Measurements from ENCODE around the gene MITF.

Gene MITF

GRCh38 chr3:69768438-69768837 is 29.2 kb downstream of the MITF start:
- Histone ChIP-seq H3K4me3 (replicated peaks; ENCODE audit: insufficient read depth, low read length) (no peak overlapping the region), H3K27ac (replicated peaks) (no peak overlapping the region), H3K27me3 (ENCODE audit: insufficient read depth, poor library complexity, severe bottlenecking) (no peaks in the 10 kb centered on the region)
- TF ChIP-seq, protein P1, sequence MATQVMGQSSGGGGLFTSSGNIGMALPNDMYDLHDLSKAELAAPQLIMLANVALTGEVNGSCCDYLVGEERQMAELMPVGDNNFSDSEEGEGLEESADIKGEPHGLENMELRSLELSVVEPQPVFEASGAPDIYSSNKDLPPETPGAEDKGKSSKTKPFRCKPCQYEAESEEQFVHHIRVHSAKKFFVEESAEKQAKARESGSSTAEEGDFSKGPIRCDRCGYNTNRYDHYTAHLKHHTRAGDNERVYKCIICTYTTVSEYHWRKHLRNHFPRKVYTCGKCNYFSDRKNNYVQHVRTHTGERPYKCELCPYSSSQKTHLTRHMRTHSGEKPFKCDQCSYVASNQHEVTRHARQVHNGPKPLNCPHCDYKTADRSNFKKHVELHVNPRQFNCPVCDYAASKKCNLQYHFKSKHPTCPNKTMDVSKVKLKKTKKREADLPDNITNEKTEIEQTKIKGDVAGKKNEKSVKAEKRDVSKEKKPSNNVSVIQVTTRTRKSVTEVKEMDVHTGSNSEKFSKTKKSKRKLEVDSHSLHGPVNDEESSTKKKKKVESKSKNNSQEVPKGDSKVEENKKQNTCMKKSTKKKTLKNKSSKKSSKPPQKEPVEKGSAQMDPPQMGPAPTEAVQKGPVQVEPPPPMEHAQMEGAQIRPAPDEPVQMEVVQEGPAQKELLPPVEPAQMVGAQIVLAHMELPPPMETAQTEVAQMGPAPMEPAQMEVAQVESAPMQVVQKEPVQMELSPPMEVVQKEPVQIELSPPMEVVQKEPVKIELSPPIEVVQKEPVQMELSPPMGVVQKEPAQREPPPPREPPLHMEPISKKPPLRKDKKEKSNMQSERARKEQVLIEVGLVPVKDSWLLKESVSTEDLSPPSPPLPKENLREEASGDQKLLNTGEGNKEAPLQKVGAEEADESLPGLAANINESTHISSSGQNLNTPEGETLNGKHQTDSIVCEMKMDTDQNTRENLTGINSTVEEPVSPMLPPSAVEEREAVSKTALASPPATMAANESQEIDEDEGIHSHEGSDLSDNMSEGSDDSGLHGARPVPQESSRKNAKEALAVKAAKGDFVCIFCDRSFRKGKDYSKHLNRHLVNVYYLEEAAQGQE (IDR thresholded peaks at IDR 0.05; ENCODE audit: insufficient replicate concordance, low read depth): no peak
- no peak for TF ChIP-seq SPI1 (IDR thresholded peaks at IDR 0.05; ENCODE audit: borderline replicate concordance, low read depth)
- no peak for TF ChIP-seq POLR2AphosphoS5 (IDR thresholded peaks at IDR 0.05; ENCODE audit: low read depth)
- no peak for TF ChIP-seq GABPA (IDR thresholded peaks at IDR 0.05; ENCODE audit: low read depth)
- TF ChIP-seq, protein P2, sequence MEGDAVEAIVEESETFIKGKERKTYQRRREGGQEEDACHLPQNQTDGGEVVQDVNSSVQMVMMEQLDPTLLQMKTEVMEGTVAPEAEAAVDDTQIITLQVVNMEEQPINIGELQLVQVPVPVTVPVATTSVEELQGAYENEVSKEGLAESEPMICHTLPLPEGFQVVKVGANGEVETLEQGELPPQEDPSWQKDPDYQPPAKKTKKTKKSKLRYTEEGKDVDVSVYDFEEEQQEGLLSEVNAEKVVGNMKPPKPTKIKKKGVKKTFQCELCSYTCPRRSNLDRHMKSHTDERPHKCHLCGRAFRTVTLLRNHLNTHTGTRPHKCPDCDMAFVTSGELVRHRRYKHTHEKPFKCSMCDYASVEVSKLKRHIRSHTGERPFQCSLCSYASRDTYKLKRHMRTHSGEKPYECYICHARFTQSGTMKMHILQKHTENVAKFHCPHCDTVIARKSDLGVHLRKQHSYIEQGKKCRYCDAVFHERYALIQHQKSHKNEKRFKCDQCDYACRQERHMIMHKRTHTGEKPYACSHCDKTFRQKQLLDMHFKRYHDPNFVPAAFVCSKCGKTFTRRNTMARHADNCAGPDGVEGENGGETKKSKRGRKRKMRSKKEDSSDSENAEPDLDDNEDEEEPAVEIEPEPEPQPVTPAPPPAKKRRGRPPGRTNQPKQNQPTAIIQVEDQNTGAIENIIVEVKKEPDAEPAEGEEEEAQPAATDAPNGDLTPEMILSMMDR (IDR thresholded peaks at IDR 0.05; ENCODE audit: insufficient read depth, low read length): no peak
- DNase-seq (ENCODE audit: low read depth in 1 of 2, low spot score in 1 of 2): no peak

- Histone ChIP-seq H3K27ac (replicated peaks) (no peak overlapping the region), H3K4me3 (replicated peaks; ENCODE audit: insufficient read depth, low read length) (no peak overlapping the region), H3K27me3 (ENCODE audit: insufficient read depth, poor library complexity, severe bottlenecking) (no peaks in the 10 kb centered on the region)
- DNase-seq (ENCODE audit: low read depth in 1 of 2, low spot score in 1 of 2): no peak
- no peak for TF ChIP-seq POLR2AphosphoS5 (IDR thresholded peaks at IDR 0.05; ENCODE audit: low read depth)
- no peak for TF ChIP-seq GABPA (IDR thresholded peaks at IDR 0.05; ENCODE audit: low read depth)
- no peak for TF ChIP-seq SPI1 (IDR thresholded peaks at IDR 0.05; ENCODE audit: borderline replicate concordance, low read depth)
- TF ChIP-seq, protein P1 (IDR thresholded peaks at IDR 0.05; ENCODE audit: insufficient replicate concordance, low read depth): no peak
- TF ChIP-seq, protein P2 (IDR thresholded peaks at IDR 0.05; ENCODE audit: insufficient read depth, low read length): no peak
Measured at GRCh38 chr3:69770219-69770618, 31.0 kb downstream of the MITF start.

DNA sequence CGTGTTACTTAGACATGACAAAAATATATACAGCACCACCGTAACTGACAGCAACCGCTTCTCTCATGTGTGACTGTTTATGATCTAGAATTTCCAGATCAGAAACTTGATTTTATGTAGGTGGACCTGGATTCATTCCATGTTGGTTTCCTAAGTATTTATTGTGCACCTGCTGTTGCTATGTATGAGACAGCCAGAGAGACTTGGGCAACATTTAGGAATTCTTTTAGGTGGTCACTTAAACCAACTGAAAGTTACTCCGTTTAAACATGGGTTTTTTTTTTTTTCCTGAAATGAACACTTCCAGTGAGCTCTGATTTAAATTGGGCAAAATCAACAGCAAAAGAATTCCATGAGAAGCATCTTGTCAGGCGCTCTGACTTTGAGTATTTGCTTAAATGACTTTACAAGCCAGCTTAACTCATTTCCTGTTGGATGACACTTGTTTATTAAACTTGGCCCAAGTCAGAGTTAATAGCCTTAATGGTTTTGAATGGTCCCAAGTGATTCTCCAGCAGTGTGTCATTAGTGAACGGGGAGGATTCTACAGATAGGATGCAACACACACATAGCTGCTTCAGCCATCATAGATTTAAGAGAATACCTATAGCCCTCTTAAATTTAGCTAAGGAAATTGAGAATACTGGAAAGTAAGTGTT is 31.8 kb downstream of the MITF start:
- TF ChIP-seq POLR2AphosphoS5 (IDR thresholded peaks at IDR 0.05; ENCODE audit: low read depth): no peak
- TF ChIP-seq, protein P2 (IDR thresholded peaks at IDR 0.05; ENCODE audit: insufficient read depth, low read length): no peak
- TF ChIP-seq, protein P1 (IDR thresholded peaks at IDR 0.05; ENCODE audit: insufficient replicate concordance, low read depth): no peak
- no peak for TF ChIP-seq SPI1 (IDR thresholded peaks at IDR 0.05; ENCODE audit: borderline replicate concordance, low read depth)
- no peak for TF ChIP-seq GABPA (IDR thresholded peaks at IDR 0.05; ENCODE audit: low read depth)
- DNase-seq (ENCODE audit: low read depth in 1 of 2, low spot score in 1 of 2): no peak
- no peak overlapping the region for H3K4me3 ChIP-seq (replicated peaks; ENCODE audit: insufficient read depth, low read length)
- no peak overlapping the region for H3K27ac ChIP-seq (replicated peaks)
- H3K27me3 ChIP-seq (ENCODE audit: insufficient read depth, poor library complexity, severe bottlenecking): no peaks in the 10 kb centered on the region
